GM19328 (cell line): ENCODE measurements around the gene DNAAF3.
A peak's percentile ranks its signal among the peaks of the same experiment; 100 is the strongest.
"Not testable (repeated sequence)": the region's sequence is repeated elsewhere in the genome, so short reads cannot be mapped to it uniquely, and the experiment has no call there.

ENCODE experiments used
- ATAC-seq: cut with Tn5 transposase; IDR thresholded peaks from one replicate; pipeline ENCODE4 v1.9.1; 2021; ENCODE audit warnings: mild to moderate bottlenecking, moderate library complexity; ENCODE audit not compliant: unreplicated experiment

Gene DNAAF3

GRCh38 chr19:55176076-55176475 is 9.7 kb upstream of the DNAAF3 start:
- no peak for ATAC-seq

- ATAC-seq = no peak
These were observed 8.9 kb upstream of the DNAAF3 start for GRCh38 chr19:55175117-55175867.

- ATAC-seq = no peak
These were observed 8.2 kb upstream of the DNAAF3 start for GRCh38 chr19:55174425-55175116.

GRCh38 chr19:55173714-55174409 is 7.4 kb upstream of the DNAAF3 start:
- ATAC-seq = no peak

GRCh38 chr19:55173186-55173713 is 6.8 kb upstream of the DNAAF3 start:
- no peak for ATAC-seq

- ATAC-seq = no peak
These were observed 6.3 kb upstream of the DNAAF3 start for GRCh38 chr19:55172741-55173140.

GRCh38 chr19:55172318-55172717 is 5.9 kb upstream of the DNAAF3 start:
- not testable (repeated sequence) for ATAC-seq

DNA sequence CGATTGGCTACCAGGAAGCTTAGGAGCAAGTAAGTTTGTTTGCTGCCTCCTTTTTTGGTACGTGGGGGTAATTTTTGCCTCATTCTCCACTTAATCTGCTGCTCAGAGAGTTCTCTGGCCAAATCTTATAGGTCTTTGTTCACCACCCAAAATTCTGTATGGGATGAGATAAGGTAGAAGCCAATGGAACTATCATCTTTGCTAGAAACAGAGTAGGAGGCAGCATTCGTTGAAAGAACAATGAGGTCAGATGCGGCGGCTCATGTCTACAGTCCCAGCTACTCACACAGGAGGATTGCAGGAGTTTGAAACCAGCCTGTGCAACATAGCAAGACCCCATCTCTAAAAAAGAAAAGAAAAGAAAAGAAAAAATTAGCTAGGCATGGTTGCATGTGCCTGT is 5.0 kb upstream of the DNAAF3 start:
- ATAC-seq = no peak

DNA sequence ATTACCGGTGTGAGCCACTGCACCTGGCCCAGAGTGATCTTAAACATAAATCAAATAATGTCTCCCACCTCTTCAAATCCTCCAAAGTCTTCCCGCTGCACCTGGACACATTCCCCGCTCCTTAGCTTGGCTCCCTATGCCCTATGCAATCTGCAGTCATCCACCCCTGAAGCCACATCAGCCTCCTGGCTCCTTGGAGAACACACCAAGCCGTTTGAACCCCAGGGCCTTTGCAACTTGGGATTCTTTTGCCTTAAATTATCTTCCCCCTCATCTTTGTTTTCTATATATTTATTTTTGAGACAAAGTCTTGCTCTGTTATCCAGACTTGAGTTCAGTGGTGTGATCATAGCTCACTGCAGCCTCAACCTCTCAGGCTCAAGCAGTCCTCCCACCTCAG is 2.7 kb upstream of the DNAAF3 start:
- ATAC-seq = no peak

GRCh38 chr19:55165952-55166529 is 372 bp downstream of the DNAAF3 start:
- peak; percentile 17 for ATAC-seq

DNA sequence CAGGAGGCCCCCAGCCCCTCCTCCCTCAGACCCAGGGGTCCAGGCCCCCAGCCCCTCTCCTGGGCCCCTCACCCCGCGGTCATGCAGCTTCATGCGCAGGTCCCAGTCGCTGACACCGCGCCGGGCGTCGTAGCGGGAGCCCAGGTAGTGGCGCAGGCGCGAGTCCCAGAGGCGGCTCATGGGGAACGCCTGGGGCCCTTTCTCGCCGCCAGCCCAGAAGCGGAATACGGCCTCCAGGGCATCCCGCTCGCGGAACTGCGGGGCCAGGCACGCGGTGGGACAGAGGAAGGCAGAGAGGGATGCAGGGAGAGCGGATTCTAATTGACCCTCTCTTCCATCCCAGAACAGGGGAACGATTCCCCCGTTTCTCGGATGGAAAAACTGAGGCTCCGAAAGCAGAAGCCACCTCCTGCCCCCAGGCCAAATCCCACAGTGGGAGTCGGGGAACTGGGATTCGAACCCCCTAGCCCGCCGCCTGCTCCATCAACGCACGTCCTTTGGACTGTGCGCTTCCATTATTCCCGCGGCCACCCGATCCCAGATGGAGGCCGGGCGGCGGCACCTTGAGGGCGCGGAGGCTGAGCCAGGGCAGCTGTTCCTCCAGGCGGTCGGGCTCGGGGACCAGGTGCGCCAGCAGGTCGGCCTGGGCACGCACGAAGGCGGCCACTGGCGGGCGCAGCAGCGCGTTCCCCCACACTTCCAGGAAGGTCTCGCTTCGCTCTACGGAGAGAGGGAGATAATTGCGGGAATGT is 4.7 kb downstream of the DNAAF3 start:
- ATAC-seq = no peak

GRCh38 chr19:55160986-55161365 is 5.4 kb downstream of the DNAAF3 start:
- no peak for ATAC-seq

GRCh38 chr19:55160128-55160985 is 6.1 kb downstream of the DNAAF3 start:
- peak; percentile 57 for ATAC-seq

DNA sequence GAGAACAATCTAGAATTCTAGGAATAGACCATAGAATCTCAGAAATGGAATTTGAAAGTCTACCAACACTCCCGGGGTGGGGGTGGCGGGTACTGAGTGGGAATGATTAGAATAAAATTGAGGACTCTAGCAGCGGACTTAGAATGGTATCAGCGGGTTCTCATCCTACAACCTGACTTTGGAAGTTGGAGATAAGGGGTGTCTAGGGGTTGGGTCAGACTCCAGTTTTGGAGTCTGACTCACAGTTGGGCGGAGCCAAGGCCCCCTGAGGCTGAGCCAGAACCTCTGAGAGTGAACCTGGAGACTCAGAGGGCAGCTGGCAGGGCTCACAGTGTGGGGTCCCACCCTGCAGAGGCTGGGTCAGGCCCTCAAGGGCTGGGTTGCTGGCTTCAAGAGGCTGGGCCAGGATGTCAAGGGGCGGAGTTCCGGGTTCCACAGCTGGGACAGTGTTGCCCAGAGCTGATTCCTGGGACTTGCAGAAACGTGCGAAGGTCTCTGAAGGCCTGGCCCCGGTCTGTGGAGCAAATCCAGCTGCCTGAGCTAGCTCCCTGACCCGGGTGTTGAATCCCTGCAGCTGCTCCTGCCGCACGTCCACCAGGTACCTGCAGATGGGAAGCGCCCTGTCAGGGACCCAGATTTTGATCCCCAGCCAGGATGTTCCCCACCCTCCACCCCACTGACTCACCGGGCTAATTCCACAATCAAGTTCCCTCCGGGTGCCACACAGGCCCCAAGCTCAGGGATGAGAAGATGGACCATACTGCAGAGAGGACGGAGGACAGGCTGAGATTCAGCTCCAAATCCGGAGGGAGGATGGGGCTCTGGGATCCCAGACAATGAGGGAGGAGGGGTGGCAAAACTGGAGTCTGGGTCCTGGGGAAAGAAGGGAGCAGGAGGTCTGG is 7.3 kb downstream of the DNAAF3 start:
- no peak for ATAC-seq

DNA sequence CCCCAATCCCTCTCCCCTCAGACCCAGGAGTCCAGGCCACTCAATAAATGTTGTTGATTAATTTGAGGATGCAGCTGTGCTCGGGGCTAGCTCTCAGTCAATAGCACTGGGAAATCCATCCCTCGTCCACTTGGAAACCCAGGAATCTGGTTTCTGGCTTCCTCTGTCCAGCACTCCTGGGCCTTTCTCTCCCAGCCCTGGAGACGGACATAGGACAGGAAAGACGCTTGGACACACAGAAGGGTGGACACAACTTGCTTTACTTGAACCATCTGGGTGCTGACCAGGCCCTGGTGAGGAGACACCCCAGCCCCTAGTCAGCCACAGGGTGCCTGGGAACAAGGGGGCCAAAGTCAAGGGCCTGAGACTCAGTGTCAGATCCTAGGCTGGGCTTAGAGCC is 8.0 kb downstream of the DNAAF3 start:
- ATAC-seq = no peak

DNA sequence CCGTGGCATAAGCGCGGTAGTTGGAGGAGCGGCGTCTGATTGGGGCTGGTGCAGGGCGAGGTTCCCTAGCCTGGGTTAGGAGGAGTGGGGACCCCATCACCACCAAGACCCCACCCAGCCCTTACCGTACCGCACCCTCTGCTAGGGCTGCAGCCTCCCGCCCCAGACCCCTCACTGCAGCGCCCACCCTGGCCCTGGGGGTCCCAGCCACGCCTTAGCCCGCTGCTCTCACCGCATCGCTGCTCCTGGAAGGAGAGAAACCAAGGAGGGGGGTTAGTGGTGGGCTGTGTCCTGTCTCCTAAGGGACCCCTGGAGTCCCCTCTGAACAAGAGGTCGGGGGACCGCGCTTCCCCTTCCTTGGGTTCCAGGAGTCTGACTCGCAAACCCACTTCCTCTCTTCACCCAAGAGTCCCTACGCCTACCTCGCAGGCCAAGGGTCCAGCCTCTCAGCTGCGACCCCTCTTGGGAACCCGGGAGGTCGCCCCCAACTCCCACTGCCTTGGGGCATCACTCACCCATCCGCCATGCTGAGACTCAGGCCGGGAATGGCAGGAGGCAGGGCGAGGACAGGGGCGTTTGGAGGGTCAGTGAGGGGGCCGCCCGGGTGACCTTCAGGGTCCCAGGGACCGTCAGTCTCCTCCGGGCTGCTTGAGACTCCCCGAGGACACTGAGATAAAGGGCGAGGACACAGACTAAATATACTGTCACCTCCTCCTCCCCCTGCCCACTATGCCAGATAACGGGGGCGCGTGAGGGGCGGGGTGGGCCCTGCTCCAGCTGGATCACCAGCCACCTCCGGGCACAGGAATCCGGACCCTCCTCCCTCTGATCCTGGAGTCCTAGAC is 9.1 kb downstream of the DNAAF3 start, which contains the start of gene TNNI3:
TNNI3 (minus strand) TSS at position 669 of the 845 bp plus-strand sequence; CDS start at position 526, 143 bp downstream.
- no peak for ATAC-seq

- no peak for ATAC-seq
These were observed 10.0 kb downstream of the DNAAF3 start for GRCh38 chr19:55156202-55157063.
